ENCODE data around the gene ASTN2. TPM values are rescaled to one million over a fixed set of nuclear protein-coding genes. Genes with fewer than 3 reads are reported as not detected.

ASTN2 gene
- total and polyA plus RNA-seq, 2 donors (not counting 3 experiments of a cell fraction or from before 2014, with no cell fraction given) = 1.0 to 1.9 TPM

DNA sequence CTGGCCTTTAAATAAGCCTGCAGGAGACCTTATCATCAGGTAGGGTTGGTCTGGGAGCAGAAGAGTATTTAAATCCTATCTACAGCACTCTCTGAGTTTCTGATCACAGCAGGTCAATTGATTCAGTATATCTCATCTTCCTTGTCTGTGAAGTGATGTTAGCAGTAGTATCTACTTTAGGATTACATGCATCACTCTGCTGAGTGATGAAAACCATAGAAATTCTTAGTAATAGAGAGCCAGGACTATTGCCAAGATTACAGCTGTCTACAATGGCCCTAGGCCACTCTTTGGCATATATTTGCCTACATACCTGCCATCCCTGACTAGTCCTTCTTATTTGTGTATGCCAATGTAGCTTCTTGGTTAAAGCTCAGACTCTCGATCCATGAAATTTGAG is 183.8 kb downstream of the ASTN2 start:
- no peak overlapping the region for H3K27ac ChIP-seq (ENCODE audit: insufficient read depth, low read depth, low read length)
- TF ChIP-seq MYC (IDR thresholded peaks at IDR 0.05; ENCODE audit: low read depth, low read length) = no peak
- TF ChIP-seq, protein P1, sequence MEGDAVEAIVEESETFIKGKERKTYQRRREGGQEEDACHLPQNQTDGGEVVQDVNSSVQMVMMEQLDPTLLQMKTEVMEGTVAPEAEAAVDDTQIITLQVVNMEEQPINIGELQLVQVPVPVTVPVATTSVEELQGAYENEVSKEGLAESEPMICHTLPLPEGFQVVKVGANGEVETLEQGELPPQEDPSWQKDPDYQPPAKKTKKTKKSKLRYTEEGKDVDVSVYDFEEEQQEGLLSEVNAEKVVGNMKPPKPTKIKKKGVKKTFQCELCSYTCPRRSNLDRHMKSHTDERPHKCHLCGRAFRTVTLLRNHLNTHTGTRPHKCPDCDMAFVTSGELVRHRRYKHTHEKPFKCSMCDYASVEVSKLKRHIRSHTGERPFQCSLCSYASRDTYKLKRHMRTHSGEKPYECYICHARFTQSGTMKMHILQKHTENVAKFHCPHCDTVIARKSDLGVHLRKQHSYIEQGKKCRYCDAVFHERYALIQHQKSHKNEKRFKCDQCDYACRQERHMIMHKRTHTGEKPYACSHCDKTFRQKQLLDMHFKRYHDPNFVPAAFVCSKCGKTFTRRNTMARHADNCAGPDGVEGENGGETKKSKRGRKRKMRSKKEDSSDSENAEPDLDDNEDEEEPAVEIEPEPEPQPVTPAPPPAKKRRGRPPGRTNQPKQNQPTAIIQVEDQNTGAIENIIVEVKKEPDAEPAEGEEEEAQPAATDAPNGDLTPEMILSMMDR (IDR thresholded peaks at IDR 0.05; ENCODE audit: extremely low read depth in 1 of 2, insufficient read depth in 1 of 2, low read depth in 1 of 2, low read length in 2 of 2) = no peak
- TF ChIP-seq EZH2 (IDR thresholded peaks at IDR 0.05; ENCODE audit: borderline replicate concordance, low read depth, low read length, severe bottlenecking) = no peak
- no peak overlapping the region for H2AFZ ChIP-seq (ENCODE audit: low read depth, low read length)
- H4K20me1 ChIP-seq (replicated peaks; ENCODE audit: control insufficient read depth, extremely low read depth, insufficient read depth, low read length) = no peaks in the 10 kb centered on the region
- no peaks in the 10 kb centered on the region for H3K36me3 ChIP-seq (ENCODE audit: control insufficient read depth in 2 of 2, extremely low read depth in 1 of 2, insufficient read depth in 2 of 2, low read length in 2 of 2)
- no peaks in the 10 kb centered on the region for H3K9me1 ChIP-seq (replicated peaks; ENCODE audit: control insufficient read depth, extremely low read depth, insufficient read depth, low read length)
- no TSS peak for BruUV-seq (replicated peaks)
- no peak overlapping the region for H3K4me2 ChIP-seq (ENCODE audit: insufficient read depth, low read length)
- POLR2A ChIA-PET = no interaction called here
- no peaks in the 10 kb centered on the region for H3K79me2 ChIP-seq (ENCODE audit: control insufficient read depth, insufficient read depth, low read length)
- no peak for FAIRE-seq
- peaks cover 5% of the 10 kb centered on the region for H3K9me3 ChIP-seq (replicated peaks; ENCODE audit: control insufficient read depth, insufficient read depth, low read length)
- intact Hi-C loops (cut with micrococcal nuclease) (no loop called here), dilution Hi-C loops (cut with MboI; ENCODE audit: extremely low pct_ligation_motif_present, low sequenced_read_pairs) (no loop called here)
- H3K9ac ChIP-seq (replicated peaks; ENCODE audit: extremely low read depth, insufficient read depth, low read length) = no peak overlapping the region
- H3K4me1 ChIP-seq (ENCODE audit: control insufficient read depth, extremely low read depth, insufficient read depth, low read length) = no peaks in the 10 kb centered on the region
- H3K4me3 ChIP-seq (replicated peaks in 1 of 3; ENCODE audit: insufficient read depth in 1 of 3, low read depth in 1 of 3, low read length in 3 of 3) = no peak overlapping the region
- CTCF ChIA-PET = no interaction called here
- DNase-seq (ENCODE audit: low read depth, low spot score) = no peak
- H3K27me3 ChIP-seq (ENCODE audit: control insufficient read depth in 2 of 2, insufficient read depth in 2 of 2, low read length in 2 of 2) = no peaks in the 10 kb centered on the region

DNA sequence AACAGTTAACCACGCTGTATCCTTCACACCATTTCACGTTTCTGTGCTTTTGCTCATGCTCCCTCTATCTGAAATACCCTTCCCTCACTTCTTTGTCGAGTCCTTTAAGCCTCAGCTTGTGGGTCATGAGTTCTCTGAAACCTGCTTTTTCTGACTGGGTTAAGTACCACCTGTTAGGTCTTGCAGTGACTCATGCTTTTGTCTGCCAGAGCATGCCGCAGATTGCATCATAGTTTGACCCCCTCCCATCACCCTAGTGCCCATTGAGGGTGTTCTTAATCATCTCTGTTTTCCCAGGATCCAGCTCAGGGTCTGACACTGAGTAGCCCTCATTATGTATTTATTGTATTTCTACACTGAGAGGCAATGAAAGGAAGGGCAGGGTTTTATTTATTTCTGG is 190.2 kb downstream of the ASTN2 start:
- H3K4me2 ChIP-seq (ENCODE audit: insufficient read depth, low read length) = no peak overlapping the region
- dilution Hi-C loops (cut with MboI; ENCODE audit: extremely low pct_ligation_motif_present, low sequenced_read_pairs) = no loop called here
- no peaks in the 10 kb centered on the region for H3K79me2 ChIP-seq (ENCODE audit: control insufficient read depth, insufficient read depth, low read length)
- BruUV-seq (replicated peaks) = no TSS peak
- H3K27ac ChIP-seq (ENCODE audit: insufficient read depth, low read depth, low read length) = no peak overlapping the region
- H4K20me1 ChIP-seq (replicated peaks; ENCODE audit: control insufficient read depth, extremely low read depth, insufficient read depth, low read length) = no peaks in the 10 kb centered on the region
- no peak overlapping the region for H3K4me3 ChIP-seq (replicated peaks in 1 of 3; ENCODE audit: insufficient read depth in 1 of 3, low read depth in 1 of 3, low read length in 3 of 3)
- no peak overlapping the region for H2AFZ ChIP-seq (ENCODE audit: low read depth, low read length)
- FAIRE-seq = no peak
- H3K9me3 ChIP-seq (replicated peaks; ENCODE audit: control insufficient read depth, insufficient read depth, low read length) = peaks cover 8% of the 10 kb centered on the region
- H3K36me3 ChIP-seq (ENCODE audit: control insufficient read depth in 2 of 2, extremely low read depth in 1 of 2, insufficient read depth in 2 of 2, low read length in 2 of 2) = no peaks in the 10 kb centered on the region
- no peaks in the 10 kb centered on the region for H3K27me3 ChIP-seq (ENCODE audit: control insufficient read depth in 2 of 2, insufficient read depth in 2 of 2, low read length in 2 of 2)
- no peak for DNase-seq (ENCODE audit: low read depth, low spot score)
- intact Hi-C loops (cut with micrococcal nuclease) = no loop called here
- POLR2A ChIA-PET = no interaction called here
- TF ChIP-seq MYC (IDR thresholded peaks at IDR 0.05; ENCODE audit: low read depth, low read length) (no peak), EZH2 (IDR thresholded peaks at IDR 0.05; ENCODE audit: borderline replicate concordance, low read depth, low read length, severe bottlenecking) (no peak), JUN (IDR thresholded peaks at IDR 0.05; ENCODE audit: borderline replicate concordance, insufficient read depth, insufficient read length, low read depth) (no peak), FOS (IDR thresholded peaks at IDR 0.05; ENCODE audit: borderline replicate concordance, insufficient read depth, low read length) (no peak), POLR2A (IDR thresholded peaks at IDR 0.05; ENCODE audit: low read depth, low read length) (no peak), POLR2AphosphoS5 (IDR thresholded peaks at IDR 0.05; ENCODE audit: insufficient read depth, low read depth, low read length) (no peak), GATA2 (IDR thresholded peaks at IDR 0.05; ENCODE audit: insufficient read depth, insufficient read length, low read depth, low read length) (no peak)
- TF ChIP-seq, protein P2, sequence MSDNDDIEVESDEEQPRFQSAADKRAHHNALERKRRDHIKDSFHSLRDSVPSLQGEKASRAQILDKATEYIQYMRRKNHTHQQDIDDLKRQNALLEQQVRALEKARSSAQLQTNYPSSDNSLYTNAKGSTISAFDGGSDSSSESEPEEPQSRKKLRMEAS (IDR thresholded peaks at IDR 0.05; ENCODE audit: insufficient read depth, insufficient read length) = no peak
- TF ChIP-seq, protein P1 (IDR thresholded peaks at IDR 0.05; ENCODE audit: extremely low read depth in 1 of 2, insufficient read depth in 1 of 2, low read depth in 1 of 2, low read length in 2 of 2) = no peak
- no peaks in the 10 kb centered on the region for H3K4me1 ChIP-seq (ENCODE audit: control insufficient read depth, extremely low read depth, insufficient read depth, low read length)
- H3K9me1 ChIP-seq (replicated peaks; ENCODE audit: control insufficient read depth, extremely low read depth, insufficient read depth, low read length) = no peaks in the 10 kb centered on the region
- CTCF ChIA-PET = no interaction called here
- no peak overlapping the region for H3K9ac ChIP-seq (replicated peaks; ENCODE audit: extremely low read depth, insufficient read depth, low read length)

Data from endothelial cell of umbilical vein (primary cell).